Fibroblast of the aortic adventitia (primary cell): ENCODE measurements around the gene CTBP1. TPM values are rescaled to one million over a fixed set of nuclear protein-coding genes. Genes with fewer than 3 reads are reported as not detected.

Source experiments
- DNase-seq: peaks from one replicate; pipeline ENCODE4 v3.0.0-alpha.2; 2010; ENCODE audit warnings: low read depth
- H3K4me3 ChIP-seq: 2 replicates; pipeline ENCODE4 v1.5.1; 2011; ENCODE audit warnings: low read depth, mild to moderate bottlenecking, control low read depth, low read length, moderate library complexity
- CTCF ChIP-seq: IDR thresholded peaks from 2 replicates; pipeline ENCODE4 v1.5.1; 2011; ENCODE audit warnings: mild to moderate bottlenecking, low read length, control low read depth, inconsistent platforms; ENCODE audit not compliant: insufficient read depth
- total RNA-seq: library from RNA; depleted of rRNA; stranded (reverse); fragments of >200 nt; gene quantifications from 2 replicates; pipeline ENCODE4 v1.2.3, GENCODE V29; 2012; ENCODE audit warnings: low replicate concordance

CTBP1 gene
- total RNA-seq, 1 donor: 141 TPM

- TF ChIP-seq CTCF: no peak
- no peak overlapping the region for H3K4me3 ChIP-seq
- DNase-seq: no peak
Observed at GRCh38 chr4:1222938-1223690, 25.8 kb downstream of the CTBP1 start.

- no peak for DNase-seq
- TF ChIP-seq CTCF: no peak
- no peak overlapping the region for H3K4me3 ChIP-seq
Observed at GRCh38 chr4:1222036-1222789, 26.7 kb downstream of the CTBP1 start.

GRCh38 chr4:1221155-1221870 is 27.6 kb downstream of the CTBP1 start:
- no peak overlapping the region for H3K4me3 ChIP-seq
- no peak for TF ChIP-seq CTCF
- DNase-seq: no peak

GRCh38 chr4:1220566-1220965 is 28.4 kb downstream of the CTBP1 start:
- no peak for DNase-seq
- TF ChIP-seq CTCF: no peak
- H3K4me3 ChIP-seq: no peak overlapping the region

- H3K4me3 ChIP-seq: no peak overlapping the region
- DNase-seq: peak; percentile 30
- no peak for TF ChIP-seq CTCF
Observed at GRCh38 chr4:1219566-1219950, 29.4 kb downstream of the CTBP1 start.

GRCh38 chr4:1218634-1219565 is 30.0 kb downstream of the CTBP1 start:
- no peak for TF ChIP-seq CTCF
- H3K4me3 ChIP-seq: no peak overlapping the region
- DNase-seq: no peak
